Measurements from ENCODE around the gene PLEKHG4.

The PLEKHG4 gene

DNA sequence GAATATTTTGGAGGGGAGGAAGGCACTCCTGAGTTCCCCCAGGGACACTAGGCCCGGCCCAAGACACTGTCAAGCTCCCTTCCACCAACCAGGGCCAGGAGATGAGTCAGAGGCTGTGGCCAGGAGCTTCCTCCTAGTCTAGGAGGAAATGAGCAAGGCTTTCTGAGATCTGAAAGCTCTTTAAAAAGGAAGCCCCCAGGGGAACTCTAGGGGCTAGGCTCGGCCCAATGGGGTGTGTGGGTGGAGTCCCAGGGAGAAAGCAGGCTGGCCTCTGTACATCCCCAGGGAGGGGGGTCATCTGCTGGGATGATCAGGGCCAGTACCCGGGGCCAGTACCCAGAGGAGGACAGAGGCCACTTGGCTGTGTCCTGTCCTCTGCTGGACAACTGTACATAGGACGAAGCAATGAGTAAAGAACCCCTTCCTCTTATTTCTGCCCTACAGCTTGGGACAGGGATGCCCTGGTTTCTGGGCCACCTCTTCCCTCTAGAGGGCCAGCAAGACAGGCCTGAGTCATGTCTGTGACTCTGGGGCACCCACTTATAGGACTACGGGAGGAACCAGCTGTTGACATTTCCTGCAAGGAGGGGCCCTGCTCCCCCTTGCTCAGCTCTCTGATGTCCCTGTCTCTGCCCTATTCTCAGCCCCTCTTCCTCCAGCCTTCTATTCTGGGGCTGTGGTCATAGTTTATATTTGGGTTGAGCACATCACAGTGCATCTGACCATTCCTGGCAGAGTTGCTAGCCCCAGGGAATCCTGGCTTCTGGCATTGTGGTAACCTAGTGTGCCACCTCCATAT lies 34.7 kb upstream of the PLEKHG4 start:
- Histone ChIP-seq H2AK5ac (ENCODE audit: low read length, severe bottlenecking) (peak overlapping the region; percentile 92), H3K27ac (ENCODE audit: low read length, poor library complexity, severe bottlenecking) (peak overlapping the region; percentile 81), H3K4me1 (ENCODE audit: control insufficient read depth, insufficient read depth, low read depth, low read length) (peaks cover 65% of the 10 kb centered on the region), H3K79me1 (replicated peaks; ENCODE audit: low read length, poor library complexity, severe bottlenecking) (peaks cover 11% of the 10 kb centered on the region), H3K9ac (ENCODE audit: low read length) (peak overlapping the region; percentile 91), H3K18ac (ENCODE audit: low read depth in 1 of 2, low read length in 2 of 2) (peak overlapping the region; percentile 79 to 87), H2AFZ (ENCODE audit: low read depth, low read length) (no peak overlapping the region), H4K8ac (ENCODE audit: low read length) (peak overlapping the region; percentile 73), H4K91ac (ENCODE audit: low read length) (peak overlapping the region; percentile 88), H3K36me3 (ENCODE audit: control insufficient read depth in 1 of 2, insufficient read depth in 2 of 2, low read depth in 1 of 2, low read length in 2 of 2) (peaks cover 8 to 16% of the 10 kb centered on the region in 2 experiments), H2BK120ac (ENCODE audit: low read depth, low read length) (peak overlapping the region; percentile 87), H2BK12ac (ENCODE audit: low read length in 2 of 2) (peak overlapping the region; percentile 57 to 96), H3K4me3 (ENCODE audit: insufficient read depth in 1 of 2, low read depth in 1 of 2, low read length in 2 of 2) (peak overlapping the region in 1 of 2 experiments; percentile 94), H3K9me3 (ENCODE audit: control insufficient read depth, low read length) (no peaks in the 10 kb centered on the region), H2BK15ac (ENCODE audit: low read depth, poor library complexity, severe bottlenecking) (peak overlapping the region; percentile 82), H3K23ac (ENCODE audit: low read length in 2 of 2) (no peak overlapping the region), H2BK5ac (ENCODE audit: low read depth, low read length, poor library complexity, severe bottlenecking) (peak overlapping the region; percentile 3), H3K14ac (ENCODE audit: low read length in 2 of 2) (peak overlapping the region in 1 of 2 experiments; percentile 14), H3K4ac (ENCODE audit: low read depth in 1 of 2, low read length in 2 of 2) (peak overlapping the region; percentile 84 to 95), H3K4me2 (ENCODE audit: low read length, poor library complexity, severe bottlenecking) (peak overlapping the region; percentile 19), H3K27me3 (ENCODE audit: control insufficient read depth in 1 of 2, insufficient read depth in 1 of 2, low read length in 2 of 2) (peaks cover 0 to 5% of the 10 kb centered on the region in 2 experiments)
- 7% methylated on average over 4 of the region's 5 CpGs for WGBS
- DNase-seq = peak; percentile 97

DNA sequence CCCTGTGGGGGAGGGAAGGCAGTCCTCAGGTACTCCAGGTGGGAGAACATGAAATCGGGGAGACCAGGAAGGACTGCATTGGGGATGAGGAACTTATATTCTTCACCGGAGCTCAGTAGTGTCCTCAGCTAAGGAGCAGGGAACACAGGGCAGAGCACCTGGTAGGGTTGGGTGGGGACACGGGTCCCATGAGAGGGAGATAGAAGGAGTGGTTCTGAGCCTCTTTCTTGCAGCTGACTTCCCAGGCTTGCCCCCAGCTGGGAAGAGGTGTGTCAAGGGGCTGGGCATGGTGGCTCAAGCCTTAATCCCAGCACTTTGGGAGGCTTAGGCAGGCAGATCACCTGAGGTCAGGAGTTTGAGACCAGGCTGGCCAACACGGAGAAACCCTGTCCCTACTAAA lies 34.1 kb upstream of the PLEKHG4 start:
- Histone ChIP-seq H3K27me3 (ENCODE audit: control insufficient read depth in 1 of 2, insufficient read depth in 1 of 2, low read length in 2 of 2) (peaks cover 0 to 9% of the 10 kb centered on the region in 2 experiments), H3K9ac (ENCODE audit: low read length) (peak overlapping the region; percentile 91), H2BK5ac (ENCODE audit: low read depth, low read length, poor library complexity, severe bottlenecking) (no peak overlapping the region), H3K14ac (ENCODE audit: low read length in 2 of 2) (no peak overlapping the region), H2AFZ (ENCODE audit: low read depth, low read length) (no peak overlapping the region), H2BK12ac (ENCODE audit: low read length in 2 of 2) (peak overlapping the region; percentile 49 to 86), H2AK5ac (ENCODE audit: low read length, severe bottlenecking) (peak overlapping the region; percentile 92), H3K4me2 (ENCODE audit: low read length, poor library complexity, severe bottlenecking) (no peak overlapping the region), H4K8ac (ENCODE audit: low read length) (peak overlapping the region; percentile 62), H2BK15ac (ENCODE audit: low read depth, poor library complexity, severe bottlenecking) (peak overlapping the region; percentile 64), H3K36me3 (ENCODE audit: control insufficient read depth in 1 of 2, insufficient read depth in 2 of 2, low read depth in 1 of 2, low read length in 2 of 2) (peaks cover 7 to 10% of the 10 kb centered on the region in 2 experiments), H3K4me3 (ENCODE audit: insufficient read depth in 1 of 2, low read depth in 1 of 2, low read length in 2 of 2) (peak overlapping the region in 1 of 2 experiments; percentile 94), H3K23ac (ENCODE audit: low read length in 2 of 2) (no peak overlapping the region), H3K18ac (ENCODE audit: low read depth in 1 of 2, low read length in 2 of 2) (peak overlapping the region; percentile 67 to 87), H4K91ac (ENCODE audit: low read length) (peak overlapping the region; percentile 87), H3K79me1 (replicated peaks; ENCODE audit: low read length, poor library complexity, severe bottlenecking) (peaks cover 8% of the 10 kb centered on the region), H2BK120ac (ENCODE audit: low read depth, low read length) (peak overlapping the region; percentile 96), H3K9me3 (ENCODE audit: control insufficient read depth, low read length) (no peaks in the 10 kb centered on the region), H3K4me1 (ENCODE audit: control insufficient read depth, insufficient read depth, low read depth, low read length) (peaks cover 66% of the 10 kb centered on the region), H3K27ac (ENCODE audit: low read length, poor library complexity, severe bottlenecking) (peak overlapping the region; percentile 94), H3K4ac (ENCODE audit: low read depth in 1 of 2, low read length in 2 of 2) (peak overlapping the region; percentile 82 to 95)
- 69% methylated on average over 4 of the region's 4 CpGs for WGBS
- DNase-seq = no peak

DNA sequence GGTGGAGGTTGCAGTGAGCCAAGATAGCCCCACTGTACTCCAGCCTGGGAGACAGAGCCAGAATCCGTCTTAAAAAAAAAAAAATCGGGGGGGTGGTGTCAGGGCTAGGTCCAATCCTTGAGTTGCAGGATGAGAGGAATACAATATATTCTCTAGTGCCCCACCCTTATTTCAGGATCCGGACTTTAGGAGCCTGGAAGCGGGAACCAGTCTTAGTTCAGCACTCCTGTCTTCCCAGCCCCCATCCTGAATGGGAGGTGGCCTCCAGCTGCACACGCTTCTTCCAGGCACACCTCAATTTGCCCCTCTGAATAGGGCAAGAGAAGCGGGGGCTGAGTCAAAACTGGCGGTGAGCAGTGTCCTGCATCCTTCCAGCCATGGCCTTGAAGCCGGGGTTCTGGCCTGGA lies 33.7 kb upstream of the PLEKHG4 start:
- 9% methylated on average over 7 of the region's 8 CpGs for WGBS
- Histone ChIP-seq H4K91ac (ENCODE audit: low read length) (peak overlapping the region; percentile 96), H3K14ac (ENCODE audit: low read length in 2 of 2) (peak overlapping the region in 1 of 2 experiments; percentile 0), H3K36me3 (ENCODE audit: control insufficient read depth in 1 of 2, insufficient read depth in 2 of 2, low read depth in 1 of 2, low read length in 2 of 2) (peaks cover 7 to 10% of the 10 kb centered on the region in 2 experiments), H2AK5ac (ENCODE audit: low read length, severe bottlenecking) (peak overlapping the region; percentile 60), H3K27me3 (ENCODE audit: control insufficient read depth in 1 of 2, insufficient read depth in 1 of 2, low read length in 2 of 2) (peaks cover 0 to 9% of the 10 kb centered on the region in 2 experiments), H4K8ac (ENCODE audit: low read length) (peak overlapping the region; percentile 83), H3K79me1 (replicated peaks; ENCODE audit: low read length, poor library complexity, severe bottlenecking) (peaks cover 8% of the 10 kb centered on the region), H3K9me3 (ENCODE audit: control insufficient read depth, low read length) (no peaks in the 10 kb centered on the region), H2BK5ac (ENCODE audit: low read depth, low read length, poor library complexity, severe bottlenecking) (peak overlapping the region; percentile 61), H2BK15ac (ENCODE audit: low read depth, poor library complexity, severe bottlenecking) (peak overlapping the region; percentile 60), H3K27ac (ENCODE audit: low read length, poor library complexity, severe bottlenecking) (peak overlapping the region; percentile 94), H2BK12ac (ENCODE audit: low read length in 2 of 2) (peak overlapping the region; percentile 30 to 49), H3K4me1 (ENCODE audit: control insufficient read depth, insufficient read depth, low read depth, low read length) (peaks cover 63% of the 10 kb centered on the region), H3K4ac (ENCODE audit: low read depth in 1 of 2, low read length in 2 of 2) (peak overlapping the region; percentile 84 to 95), H3K23ac (ENCODE audit: low read length in 2 of 2) (no peak overlapping the region), H2AFZ (ENCODE audit: low read depth, low read length) (no peak overlapping the region), H3K4me3 (ENCODE audit: insufficient read depth in 1 of 2, low read depth in 1 of 2, low read length in 2 of 2) (peak overlapping the region; percentile 84 to 94), H2BK120ac (ENCODE audit: low read depth, low read length) (peak overlapping the region; percentile 96), H3K18ac (ENCODE audit: low read depth in 1 of 2, low read length in 2 of 2) (peak overlapping the region; percentile 67 to 92), H3K9ac (ENCODE audit: low read length) (peak overlapping the region; percentile 91), H3K4me2 (ENCODE audit: low read length, poor library complexity, severe bottlenecking) (peak overlapping the region; percentile 94)
- no peak for DNase-seq

DNA sequence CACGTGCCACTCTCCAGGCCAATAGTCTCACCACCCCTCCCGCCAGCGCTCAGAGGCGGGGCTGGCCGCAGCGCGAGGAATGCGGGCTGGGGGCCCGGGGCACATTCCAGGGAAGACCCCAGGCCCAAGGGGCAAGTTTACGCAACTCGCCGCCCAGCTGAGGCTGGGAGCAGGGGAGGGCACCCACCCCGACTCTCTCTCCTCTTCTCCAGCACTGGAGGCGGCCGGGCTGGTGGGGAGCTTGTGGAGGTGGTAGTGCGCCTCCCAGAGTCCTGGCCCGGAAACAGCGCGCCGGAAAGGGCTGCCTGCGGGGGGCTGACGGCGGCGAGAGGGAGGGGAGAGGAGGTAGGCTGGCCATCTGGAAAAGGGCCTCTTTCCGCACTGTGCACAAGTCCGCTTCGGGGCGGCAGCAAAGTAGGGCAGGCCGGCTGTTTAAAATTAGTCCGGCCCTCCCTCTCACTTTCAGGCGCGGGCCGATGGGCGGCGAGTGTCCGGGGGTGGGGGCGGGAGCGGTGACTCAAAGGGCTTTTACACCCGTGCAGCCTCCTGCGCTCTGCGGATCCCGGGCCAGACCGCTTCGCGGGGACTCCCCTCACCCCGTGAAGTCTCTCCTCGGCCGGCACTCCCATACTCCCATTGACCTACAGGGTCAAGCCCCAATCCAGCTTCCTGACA lies 33.1 kb upstream of the PLEKHG4 start:
- H3K9ac ChIP-seq (ENCODE audit: low read length) = peak overlapping the region; percentile 91
- H3K4me3 ChIP-seq (ENCODE audit: insufficient read depth in 1 of 2, low read depth in 1 of 2, low read length in 2 of 2) = peak overlapping the region; percentile 84 to 94
- peak overlapping the region; percentile 96 for H2BK120ac ChIP-seq (ENCODE audit: low read depth, low read length)
- 0% methylated on average over 39 of the region's 48 CpGs for WGBS
- peak overlapping the region; percentile 67 to 92 for H3K18ac ChIP-seq (ENCODE audit: low read depth in 1 of 2, low read length in 2 of 2)
- no peak overlapping the region for H2AFZ ChIP-seq (ENCODE audit: low read depth, low read length)
- H3K27ac ChIP-seq (ENCODE audit: low read length, poor library complexity, severe bottlenecking) = peak overlapping the region; percentile 94
- no peak overlapping the region for H3K23ac ChIP-seq (ENCODE audit: low read length in 2 of 2)
- H4K91ac ChIP-seq (ENCODE audit: low read length) = peak overlapping the region; percentile 96
- H4K8ac ChIP-seq (ENCODE audit: low read length) = peak overlapping the region; percentile 83
- H3K9me3 ChIP-seq (ENCODE audit: control insufficient read depth, low read length) = no peaks in the 10 kb centered on the region
- H3K4ac ChIP-seq (ENCODE audit: low read depth in 1 of 2, low read length in 2 of 2) = peak overlapping the region; percentile 84 to 91
- peak overlapping the region; percentile 99 for H2BK15ac ChIP-seq (ENCODE audit: low read depth, poor library complexity, severe bottlenecking)
- H2BK12ac ChIP-seq (ENCODE audit: low read length in 2 of 2) = peak overlapping the region; percentile 59 to 84
- peak overlapping the region; percentile 16 for H2AK5ac ChIP-seq (ENCODE audit: low read length, severe bottlenecking)
- peak; percentile 94 for DNase-seq
- peak overlapping the region; percentile 94 for H3K4me2 ChIP-seq (ENCODE audit: low read length, poor library complexity, severe bottlenecking)
- H3K27me3 ChIP-seq (ENCODE audit: control insufficient read depth in 1 of 2, insufficient read depth in 1 of 2, low read length in 2 of 2) = peaks cover 0 to 9% of the 10 kb centered on the region in 2 experiments
- H3K14ac ChIP-seq (ENCODE audit: low read length in 2 of 2) = peak overlapping the region in 1 of 2 experiments; percentile 73
- H3K79me1 ChIP-seq (replicated peaks; ENCODE audit: low read length, poor library complexity, severe bottlenecking) = peaks cover 8% of the 10 kb centered on the region
- peak overlapping the region; percentile 61 for H2BK5ac ChIP-seq (ENCODE audit: low read depth, low read length, poor library complexity, severe bottlenecking)
- peaks cover 7 to 10% of the 10 kb centered on the region in 2 experiments for H3K36me3 ChIP-seq (ENCODE audit: control insufficient read depth in 1 of 2, insufficient read depth in 2 of 2, low read depth in 1 of 2, low read length in 2 of 2)
- H3K4me1 ChIP-seq (ENCODE audit: control insufficient read depth, insufficient read depth, low read depth, low read length) = peaks cover 59% of the 10 kb centered on the region

All from mesenchymal stem cell (in vitro differentiated cells and primary cell).